Stimulated activated CD4-positive, alpha-beta T cell treated with anti-CD3 and anti-CD28 coated beads, TNF-alpha, amount 100 ng/mL, for 24 hours (primary cell): ENCODE results near the gene TBCD.

Source experiments
- DNase-seq, 3 experiments: peaks; one replicate each; pipeline ENCODE4 v3.0.0-alpha.2; 2020; ENCODE audit warnings: low read depth in 3 of 3

TBCD gene

DNA sequence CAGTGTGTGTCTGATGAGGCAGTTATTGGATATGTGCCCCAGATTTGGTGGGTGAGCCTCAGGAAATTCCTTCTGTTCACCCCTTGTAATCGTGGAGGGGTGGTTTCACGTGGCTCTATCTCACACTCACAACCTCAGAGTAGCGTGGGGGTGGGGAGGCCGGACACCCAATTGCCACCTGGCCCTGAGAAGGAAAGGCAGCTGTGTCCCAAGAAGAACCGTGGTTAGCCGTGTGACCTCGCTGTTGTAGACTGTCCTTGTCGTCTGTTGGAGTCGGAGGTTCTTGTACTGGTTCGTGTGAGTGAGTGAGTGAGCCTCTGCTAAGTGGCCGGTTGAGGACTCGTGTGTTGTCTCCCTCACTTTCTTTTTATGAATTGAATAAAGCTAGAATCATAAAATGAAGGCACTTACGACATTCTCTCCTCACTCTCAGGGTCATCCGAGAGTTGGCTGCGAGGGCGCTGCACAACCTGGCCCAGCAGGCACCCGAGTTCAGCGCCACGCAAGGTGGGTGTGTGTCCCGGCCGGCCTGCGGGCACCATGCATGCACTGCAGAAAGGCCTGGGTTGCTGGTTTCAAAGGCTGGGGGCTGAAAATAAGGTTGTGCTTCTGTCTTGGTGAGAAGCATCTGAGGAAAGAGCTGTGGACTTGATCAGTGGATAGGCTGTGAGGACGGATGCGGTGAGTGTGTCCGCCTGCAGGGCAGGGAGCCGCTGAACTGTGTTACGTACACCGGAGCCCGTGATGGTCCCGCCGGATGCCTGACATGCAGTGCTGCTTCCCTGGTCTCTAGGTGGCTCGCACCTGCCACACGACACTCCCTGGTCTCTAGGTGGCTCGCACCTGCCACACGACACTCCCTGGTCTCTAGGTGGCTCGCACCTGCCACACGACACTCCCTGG, 151.4 kb downstream of the TBCD start:
- no peak for DNase-seq

DNA sequence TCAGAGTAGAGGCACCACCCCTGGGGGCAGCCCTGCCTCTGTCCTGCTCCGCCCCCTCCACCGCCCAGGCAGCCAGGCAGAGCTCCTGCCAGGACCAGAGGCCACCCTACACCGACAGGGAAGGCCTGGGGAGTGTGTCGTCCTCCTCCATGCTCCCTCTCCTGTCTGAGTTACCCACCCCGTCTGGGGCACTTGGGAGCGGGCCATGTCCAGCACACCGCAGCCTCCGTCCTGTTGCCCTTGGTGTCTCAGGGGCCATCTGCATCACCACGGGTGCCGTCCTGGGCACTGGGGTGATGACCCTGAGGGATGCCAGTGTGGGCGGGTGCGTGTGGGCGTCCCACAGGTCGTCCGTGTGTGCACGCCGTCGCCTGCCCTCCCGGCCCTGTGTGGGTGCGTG, 153.3 kb downstream of the TBCD start:
- DNase-seq = no peak

DNA sequence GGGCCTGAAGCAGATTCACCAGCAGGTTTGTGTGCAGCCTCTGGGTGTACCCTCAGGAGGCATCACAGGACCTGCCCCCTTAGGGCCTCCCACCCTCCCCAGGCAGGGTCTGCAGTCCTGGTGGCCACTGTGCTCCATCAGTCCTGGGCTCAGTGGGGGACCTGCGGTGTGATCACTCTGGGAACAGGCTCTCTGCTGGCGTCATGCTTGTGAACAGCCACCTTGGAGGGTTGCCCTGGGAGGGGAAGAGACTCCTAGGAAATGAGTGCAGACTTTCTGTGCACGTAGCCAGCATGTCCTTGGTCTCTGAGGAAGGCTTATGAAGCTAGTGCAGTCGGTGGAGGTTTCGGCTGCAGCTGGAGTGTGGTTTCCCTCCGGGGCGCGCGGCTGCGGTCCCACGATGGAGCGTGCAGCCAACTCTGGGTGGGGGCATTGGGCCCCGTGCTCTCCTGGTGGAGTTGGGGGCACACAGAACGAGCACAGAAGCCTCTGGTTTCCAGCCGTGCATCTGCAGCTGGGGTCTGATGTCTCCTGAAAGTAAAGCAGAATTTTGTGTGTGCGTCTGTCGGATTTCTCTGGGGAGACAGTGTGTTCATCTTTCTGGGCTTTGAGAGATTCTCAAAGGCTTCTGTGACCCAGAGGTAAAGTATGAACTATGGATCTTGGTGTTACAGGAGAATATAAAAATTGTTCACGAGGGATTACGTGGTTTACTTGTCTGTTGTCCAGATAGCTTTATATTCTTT, 156.1 kb downstream of the TBCD start:
- DNase-seq = no peak

DNA sequence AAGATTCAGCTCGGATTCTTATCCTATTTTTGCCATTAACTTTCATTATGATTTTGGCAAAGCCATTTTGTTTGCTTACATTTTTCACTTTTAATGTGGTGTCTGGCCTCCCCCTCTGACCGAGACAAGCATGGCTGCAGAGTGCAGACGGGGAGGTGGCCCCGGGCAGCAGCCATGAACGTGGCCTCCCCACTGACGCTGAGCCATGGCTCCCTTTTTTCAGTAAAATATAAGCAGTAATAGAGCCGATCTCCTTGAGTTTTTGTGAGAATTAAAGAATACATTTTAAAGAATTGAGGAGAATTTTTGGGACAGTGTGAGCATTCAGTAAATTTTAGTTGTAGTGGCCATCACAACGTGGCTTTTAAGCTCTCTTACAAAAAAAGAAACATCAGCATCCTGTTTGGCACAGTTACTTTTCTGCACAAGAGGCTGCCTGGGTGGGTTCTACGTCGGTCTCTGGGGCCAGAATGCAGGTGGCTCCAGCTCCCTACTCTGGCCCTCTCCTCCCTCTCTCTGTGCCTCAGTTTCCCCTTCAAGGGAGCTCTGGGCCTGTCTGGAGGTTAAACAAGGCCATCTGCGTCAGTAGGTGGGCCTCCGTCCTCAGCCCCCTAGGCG, 156.8 kb downstream of the TBCD start:
- no peak for DNase-seq

DNA sequence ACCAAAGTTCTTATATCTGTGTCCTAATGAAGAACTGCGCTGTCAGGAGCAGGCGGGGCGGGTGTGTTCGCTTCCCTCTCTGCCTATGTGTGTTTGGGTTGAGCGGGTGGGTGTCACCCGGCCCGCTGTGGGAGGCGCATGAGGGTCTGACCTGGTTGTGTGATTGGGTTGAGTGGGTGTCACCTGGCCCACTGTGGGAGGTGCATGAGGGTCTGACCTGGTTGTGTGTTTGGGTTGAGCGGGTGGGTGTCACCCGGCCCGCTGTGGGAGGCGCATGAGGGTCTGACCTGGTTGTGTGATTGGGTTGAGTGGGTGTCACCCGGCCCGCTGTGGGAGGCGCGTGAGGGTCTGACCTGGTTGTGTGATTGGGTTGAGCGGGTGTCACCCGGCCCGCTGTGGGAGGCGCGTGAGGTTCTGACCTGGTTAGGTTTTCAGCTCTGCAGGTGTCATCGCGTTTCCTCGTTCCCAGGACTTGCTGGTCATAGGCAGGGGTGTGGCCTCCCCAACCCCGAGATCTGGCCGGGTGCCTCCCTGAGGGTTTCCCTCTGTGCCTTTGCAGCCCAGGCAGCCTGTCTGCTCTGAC, 157.5 kb downstream of the TBCD start:
- no peak for DNase-seq

DNA sequence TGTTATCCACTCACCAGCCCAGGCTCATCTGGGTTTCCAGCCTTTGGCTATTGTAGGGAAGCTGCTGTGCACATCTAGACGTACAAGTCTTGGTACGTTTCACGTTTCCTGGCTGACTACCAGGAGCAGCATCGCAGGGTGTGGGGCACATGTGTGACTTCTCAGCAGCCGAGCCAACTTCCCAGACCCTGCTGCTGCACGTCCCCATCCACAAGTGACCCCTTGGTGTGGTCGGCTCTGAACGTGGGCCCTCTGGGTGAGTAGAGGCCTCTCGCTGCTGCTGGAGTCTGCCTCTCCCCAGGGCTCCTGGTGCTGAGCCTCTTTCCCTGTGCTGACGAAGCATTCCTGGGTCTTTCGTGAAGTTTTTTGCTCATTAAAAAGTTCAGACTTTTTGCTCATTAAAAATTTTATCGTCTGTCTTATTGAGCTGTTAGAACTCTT, 158.2 kb downstream of the TBCD start:
- no peak for DNase-seq

DNA sequence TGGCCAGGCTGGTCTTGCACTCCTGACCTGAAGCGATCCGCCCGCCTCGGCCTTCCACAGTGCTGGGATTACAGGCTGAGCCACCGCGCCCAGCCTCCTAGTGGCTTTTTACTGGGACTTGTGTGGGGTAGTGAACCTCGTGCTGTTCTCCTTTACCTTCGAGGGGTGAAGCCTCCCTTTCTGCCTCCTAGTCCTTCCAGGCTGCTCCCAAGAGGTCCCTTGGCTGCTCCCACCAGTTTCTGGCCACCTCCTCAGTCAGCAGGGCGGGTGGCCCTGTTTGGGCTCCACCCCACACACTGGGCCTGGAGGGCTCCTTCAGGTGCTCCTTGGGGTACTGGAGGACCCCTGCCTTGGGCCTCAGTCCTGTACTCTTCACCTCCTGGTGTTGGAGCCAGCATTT, 158.9 kb downstream of the TBCD start:
- DNase-seq = no peak

DNA sequence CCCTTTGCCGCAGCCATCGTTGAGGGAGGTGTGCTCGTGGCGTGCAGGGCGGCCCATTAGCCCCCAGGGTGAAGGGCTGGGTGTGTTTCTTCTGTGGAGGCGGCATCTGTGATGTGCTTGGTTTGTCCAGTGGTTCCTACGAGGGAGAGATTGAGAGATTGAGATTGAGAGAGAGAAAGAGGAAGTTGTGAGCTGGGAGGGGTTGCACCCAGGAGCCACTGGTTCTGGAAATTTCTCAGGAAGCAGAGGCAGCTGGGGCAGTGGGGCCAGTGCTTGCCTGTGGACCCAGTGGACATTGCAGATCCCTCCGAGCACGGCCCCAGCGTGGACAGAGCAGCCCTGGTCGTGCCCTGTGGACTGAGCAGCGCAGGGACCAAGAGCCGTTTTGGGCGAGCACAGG, 160.0 kb downstream of the TBCD start:
- DNase-seq = no peak

DNA sequence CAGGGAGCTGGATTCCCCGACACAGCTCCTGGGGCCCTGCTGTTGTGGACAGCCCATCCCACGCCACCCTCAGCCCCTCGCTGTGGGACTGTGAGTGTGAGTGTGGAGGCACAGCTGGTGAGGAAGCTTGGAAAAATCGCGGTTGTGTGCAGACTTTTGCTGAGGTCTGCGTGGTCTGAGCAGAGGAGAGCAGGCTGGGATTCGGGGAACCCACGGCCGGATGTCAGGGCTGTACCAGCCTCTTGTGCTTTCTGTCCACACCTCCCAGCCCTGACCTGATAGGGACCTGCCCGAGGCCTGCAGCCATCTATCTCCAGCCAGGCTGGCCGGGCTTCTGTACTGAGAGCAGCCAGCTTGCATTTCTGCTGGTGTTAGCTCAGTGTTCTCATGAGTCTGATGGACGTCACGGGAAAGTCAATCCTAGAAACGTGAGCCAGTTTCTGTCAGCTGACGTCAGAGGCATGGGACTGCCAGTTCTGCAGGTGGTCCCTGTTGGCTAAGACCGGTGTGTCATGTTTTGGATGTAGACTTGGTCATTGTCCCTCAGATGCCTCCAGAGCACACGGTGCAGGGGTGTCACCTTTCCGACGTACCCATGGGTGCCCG, 160.7 kb downstream of the TBCD start:
- DNase-seq = no peak

DNA sequence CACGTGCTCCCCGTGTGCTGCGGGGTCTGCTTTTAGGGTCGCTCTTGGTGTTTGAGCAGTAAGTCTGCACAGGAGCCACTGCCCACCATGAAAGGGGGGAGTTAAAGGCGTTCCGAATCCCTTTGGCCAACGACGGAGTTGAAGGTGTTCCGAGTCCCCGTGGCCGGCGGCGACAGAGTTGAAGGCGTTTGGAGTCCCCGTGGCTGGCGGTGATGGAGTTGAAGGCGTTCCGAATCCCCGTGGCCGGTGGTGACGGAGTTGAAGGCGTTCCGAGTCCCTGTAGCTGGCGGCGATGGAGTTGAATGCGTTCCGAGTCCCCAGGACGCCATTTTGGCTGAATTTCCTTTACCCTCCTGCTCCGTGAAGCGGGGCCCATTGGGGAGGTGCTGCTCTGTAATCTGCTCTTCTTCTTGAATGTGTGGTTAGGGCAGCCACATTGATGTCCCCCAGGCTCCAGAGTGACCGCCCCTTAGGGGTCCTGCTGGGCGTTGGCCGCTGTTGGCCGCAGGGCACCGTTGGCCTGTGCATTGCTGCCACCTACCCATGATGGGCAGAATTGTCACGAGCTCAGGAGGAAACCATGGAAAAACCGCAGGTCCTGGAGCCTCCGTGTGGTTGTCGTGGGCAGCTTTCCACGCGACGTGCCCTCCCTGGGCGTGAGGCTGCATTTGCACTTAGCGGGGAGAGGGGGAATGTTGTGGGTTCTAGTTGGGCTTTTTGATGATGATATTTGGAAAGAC, 161.6 kb downstream of the TBCD start:
- no peak for DNase-seq

DNA sequence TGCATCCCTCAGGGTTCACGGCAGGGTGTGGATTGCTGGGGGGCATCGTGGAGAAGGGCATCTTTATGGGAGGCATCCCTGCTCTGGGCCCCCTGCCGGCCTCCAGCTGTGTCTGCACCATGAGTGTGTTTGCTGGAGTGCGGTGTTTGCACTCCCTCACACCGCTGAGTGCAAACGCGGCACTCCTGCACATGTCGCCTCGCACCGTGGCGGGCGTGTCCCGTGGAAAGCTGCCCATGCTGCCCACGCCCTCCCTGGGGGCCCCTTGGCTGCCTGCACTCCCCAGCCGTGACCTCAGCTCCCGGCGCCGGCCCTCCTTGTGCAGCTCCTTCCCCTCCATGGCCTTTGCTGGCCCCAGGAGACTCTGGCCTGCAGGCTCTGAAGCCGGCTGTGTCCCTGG, 162.5 kb downstream of the TBCD start:
- DNase-seq = no peak

DNA sequence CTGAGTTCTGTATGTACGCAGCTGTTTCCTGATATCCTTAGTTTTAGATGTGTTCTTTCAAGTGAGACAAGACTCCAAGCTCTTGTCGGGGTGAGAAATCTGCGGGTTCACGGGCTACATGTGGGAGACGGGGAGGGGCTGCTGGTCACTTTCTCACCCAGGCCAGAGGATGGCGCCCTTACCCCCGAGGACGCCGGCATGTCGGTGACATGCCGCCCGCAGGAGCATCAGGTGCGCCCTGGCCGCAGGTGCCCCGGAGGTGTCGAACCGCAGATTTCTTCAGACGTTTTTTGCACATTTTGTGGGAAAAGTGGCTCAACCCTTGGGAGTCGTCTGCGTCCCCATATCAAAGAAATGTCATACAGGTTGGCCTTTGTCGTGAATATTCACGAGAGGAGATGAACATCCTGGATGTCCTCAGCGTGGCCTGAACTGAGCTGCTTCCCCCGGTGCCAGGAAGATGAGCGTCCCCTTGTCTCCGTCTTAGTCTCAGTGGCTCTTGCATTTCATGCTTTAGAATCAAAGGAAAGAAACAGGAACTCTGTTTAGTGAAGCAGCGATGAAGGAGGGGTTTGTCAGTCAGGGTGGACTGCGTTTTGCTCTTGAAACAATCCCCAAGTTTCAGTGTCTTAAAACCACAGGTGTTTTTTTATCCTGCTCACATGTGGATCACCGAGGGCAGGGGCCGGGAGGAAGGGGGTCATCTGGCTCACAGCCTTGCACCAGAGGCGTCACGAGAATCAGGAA, 163.3 kb downstream of the TBCD start:
- DNase-seq = no peak

DNA sequence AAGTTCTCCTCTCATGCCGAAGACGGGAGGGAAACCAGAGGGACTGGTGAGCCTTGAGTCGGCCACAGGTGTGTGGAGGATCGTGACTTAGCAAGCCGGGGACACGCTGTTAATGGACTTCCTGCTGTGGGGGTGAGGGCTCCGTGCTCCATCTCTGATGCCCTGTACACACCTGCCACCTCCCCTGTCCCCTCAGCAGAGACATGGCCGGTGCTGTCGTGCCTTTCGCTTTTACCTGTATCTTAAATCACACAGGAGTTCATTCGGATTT, 163.8 kb downstream of the TBCD start:
- DNase-seq = no peak

DNA sequence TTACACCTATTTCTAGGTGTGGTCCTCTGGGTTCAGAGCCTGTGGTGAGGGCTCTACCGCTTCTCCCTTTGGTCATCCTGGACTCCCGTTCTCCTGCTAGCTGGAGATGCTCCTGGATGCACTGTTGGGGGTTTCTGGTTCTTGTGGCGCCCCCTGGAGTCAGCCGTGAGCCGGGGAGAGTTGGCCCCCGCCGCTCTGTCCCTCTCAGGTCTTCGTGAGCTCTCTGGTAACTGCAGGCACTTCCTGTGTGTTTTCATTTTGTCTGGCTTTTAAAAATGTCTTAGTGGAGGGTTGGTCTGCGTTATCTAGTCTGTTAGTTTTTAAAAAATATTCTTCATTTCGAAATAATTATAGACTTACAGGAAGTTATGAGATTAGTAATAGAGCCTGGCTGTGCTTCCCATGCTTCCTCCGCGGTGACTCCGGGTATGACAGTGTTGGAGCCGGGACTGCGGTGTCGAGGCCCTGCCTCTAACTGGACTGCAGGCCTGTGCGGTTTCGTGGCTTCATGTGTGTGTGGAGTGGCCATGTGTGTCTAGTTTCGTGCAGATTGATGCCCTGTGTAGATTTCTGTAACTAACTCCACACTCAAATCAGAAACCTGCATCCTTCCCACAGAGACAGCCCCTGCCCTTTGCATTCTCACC, 166.0 kb downstream of the TBCD start:
- peak in 1 of 3 experiments; percentile 15 for DNase-seq

DNA sequence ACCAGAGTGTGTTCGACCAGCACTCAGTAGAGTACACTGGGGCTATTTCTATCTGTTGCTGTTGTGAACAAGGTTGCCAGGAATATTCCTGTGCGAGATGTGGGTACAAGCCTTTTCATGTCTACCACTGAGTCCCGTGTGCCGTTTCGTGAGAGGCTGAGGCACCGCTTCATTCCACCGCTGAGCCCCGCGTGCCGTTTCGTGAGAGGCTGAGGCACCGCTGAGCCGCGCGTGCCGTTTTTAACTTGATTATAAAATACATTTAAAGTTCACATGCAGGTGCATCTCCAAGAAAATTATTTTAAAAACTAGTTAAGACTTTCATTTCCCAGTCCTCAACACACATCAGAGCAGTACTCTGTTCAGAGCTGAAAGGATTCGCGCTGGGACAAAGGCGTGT, 166.6 kb downstream of the TBCD start:
- no peak for DNase-seq

DNA sequence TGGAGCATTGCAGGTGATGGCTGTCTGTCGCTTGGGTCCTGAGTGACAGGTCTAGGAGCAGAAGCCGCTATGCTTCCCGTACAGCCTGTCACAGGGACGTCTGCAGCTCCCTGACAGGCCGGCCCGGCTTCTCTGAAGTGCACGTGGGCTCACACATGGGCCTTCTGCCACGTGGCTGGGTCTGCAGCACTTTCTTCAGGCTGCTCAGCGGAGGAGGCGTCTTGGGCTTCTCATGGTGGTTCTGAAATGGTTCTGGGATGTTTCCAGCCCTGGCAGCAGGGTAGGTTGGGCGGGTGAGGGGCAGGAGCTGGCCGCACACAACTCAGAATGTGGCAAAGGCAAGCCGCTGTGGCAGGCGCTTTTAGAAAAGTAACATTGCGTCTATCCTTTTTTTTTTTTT, 168.3 kb downstream of the TBCD start:
- DNase-seq = no peak

DNA sequence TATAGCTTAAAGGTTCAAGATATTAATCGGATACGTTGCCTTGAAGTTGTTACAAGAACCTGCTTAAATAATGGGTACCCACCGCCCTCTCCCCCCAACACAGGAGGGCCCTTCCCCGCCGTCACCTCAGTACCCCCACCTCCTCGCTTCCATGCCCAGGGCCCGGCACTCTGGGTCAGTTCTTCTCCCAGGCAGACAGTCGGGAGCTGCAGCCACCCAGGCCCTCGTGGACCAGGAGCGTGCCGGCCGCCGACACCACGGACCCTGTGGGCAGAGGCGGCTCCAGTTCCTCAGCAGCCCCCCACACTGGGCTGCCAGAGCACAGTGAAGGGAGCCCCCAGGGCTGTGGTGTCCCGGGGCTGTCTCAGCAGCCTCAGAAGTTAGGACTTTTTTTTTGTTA, 168.8 kb downstream of the TBCD start:
- DNase-seq = no peak

DNA sequence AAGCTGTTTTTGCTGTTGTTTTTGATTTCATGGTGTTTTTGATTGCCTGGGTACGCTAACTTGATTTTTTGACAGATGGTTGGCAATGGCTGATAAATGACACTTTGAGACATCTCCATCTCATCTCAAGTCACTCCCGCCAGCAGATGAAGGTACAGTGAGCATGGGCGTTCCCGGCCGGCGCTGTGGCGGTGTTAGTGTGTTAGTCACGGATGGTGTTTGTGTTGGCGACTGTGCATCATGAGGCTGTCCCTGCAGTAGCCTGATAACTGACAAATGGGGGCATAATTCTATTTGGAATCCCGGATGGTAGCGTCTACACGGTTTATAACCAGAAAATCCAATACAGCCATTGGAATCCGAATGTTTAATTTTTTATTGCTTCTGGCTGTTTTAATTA, 169.6 kb downstream of the TBCD start:
- DNase-seq = no peak

DNA sequence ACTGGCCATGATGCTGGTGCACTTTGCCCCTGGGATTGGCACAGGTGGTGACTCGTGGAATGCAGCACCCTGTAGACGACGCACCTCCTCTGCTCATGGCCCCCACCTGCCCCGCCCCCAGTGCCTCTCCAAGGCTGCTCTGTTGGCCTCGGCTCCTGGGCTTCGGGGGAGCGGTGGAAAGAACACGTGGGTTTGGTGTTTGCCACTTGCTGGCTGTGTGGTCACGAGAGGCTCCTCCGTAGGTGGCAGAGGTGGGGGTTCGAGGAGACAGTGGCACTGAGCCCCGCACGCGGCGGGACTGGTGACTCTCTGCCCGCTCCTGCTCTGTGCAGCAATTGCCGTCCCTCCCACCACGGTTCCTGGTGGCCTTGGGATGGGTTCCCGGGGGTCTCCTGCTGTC, 170.8 kb downstream of the TBCD start:
- DNase-seq = no peak
